ENCODE data around the gene C5orf46.

The C5orf46 gene

GRCh38 chr5:147845618-147846017 lies 60.7 kb downstream of the C5orf46 start:
- no peak overlapping the region for H3K4me3 ChIP-seq (ENCODE audit: low read length)
- no peak for DNase-seq (ENCODE audit: low read depth)
- no peak for TF ChIP-seq CTCF (conservative IDR thresholded peaks at IDR 0.05; ENCODE audit: low read length)

- H3K4me3 ChIP-seq (ENCODE audit: low read length), result no peak overlapping the region
- DNase-seq (ENCODE audit: low read depth), result no peak
- no peak for TF ChIP-seq CTCF (conservative IDR thresholded peaks at IDR 0.05; ENCODE audit: low read length)
Observed at GRCh38 chr5:147844846-147845245, 61.5 kb downstream of the C5orf46 start.

- no peak overlapping the region for H3K4me3 ChIP-seq (ENCODE audit: low read length)
- TF ChIP-seq CTCF (conservative IDR thresholded peaks at IDR 0.05; ENCODE audit: low read length), result no peak
- no peak for DNase-seq (ENCODE audit: low read depth)
Observed at GRCh38 chr5:147842869-147843268, 63.5 kb downstream of the C5orf46 start.
